HL-60 (cell line): ENCODE measurements around the gene SYNGR3.

ENCODE experiments used
- GABPA ChIP-seq: IDR thresholded peaks from 2 replicates; pipeline ENCODE4 v1.6.1; 2012; ENCODE audit warnings: low read depth
- POLR2AphosphoS5 ChIP-seq: IDR thresholded peaks from 2 replicates; pipeline ENCODE4 v1.6.1; 2012; ENCODE audit warnings: low read depth
- SPI1 ChIP-seq: IDR thresholded peaks from 2 replicates; pipeline ENCODE4 v1.6.1; 2012; ENCODE audit warnings: low read depth, mild to moderate bottlenecking, borderline replicate concordance
- TF ChIP-seq, protein P1 (sequence below): IDR thresholded peaks from one replicate; pipeline ENCODE4 v1.5.1; 2011; ENCODE audit warnings: low read length, control low read depth, inconsistent platforms; ENCODE audit not compliant: insufficient read depth
- TF ChIP-seq, protein P2 (sequence below): IDR thresholded peaks from 2 replicates; pipeline ENCODE4 v1.6.1; 2012; ENCODE audit warnings: low read depth; ENCODE audit not compliant: insufficient replicate concordance

DNA sequence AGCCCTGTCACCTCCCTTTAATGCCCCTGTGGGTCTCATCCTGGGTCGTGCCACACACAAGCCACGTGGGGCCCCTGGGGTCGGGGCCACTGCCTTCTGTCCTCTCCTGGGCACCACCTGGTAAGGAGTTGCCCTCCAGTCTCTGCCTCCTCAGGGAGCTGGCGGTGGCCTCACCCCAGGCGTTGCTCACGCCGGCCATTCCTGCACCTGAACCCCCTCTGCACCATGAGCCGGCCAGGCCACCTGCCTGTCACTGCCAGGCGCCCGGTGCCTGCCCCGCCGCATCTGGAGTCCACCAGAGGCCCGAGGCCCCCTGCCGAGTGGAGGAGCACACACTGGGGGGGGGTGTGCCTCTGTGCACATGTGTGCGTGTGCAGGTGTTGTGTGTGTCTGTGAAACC lies 47.3 kb downstream of the SYNGR3 start:
- TF ChIP-seq, protein P1, sequence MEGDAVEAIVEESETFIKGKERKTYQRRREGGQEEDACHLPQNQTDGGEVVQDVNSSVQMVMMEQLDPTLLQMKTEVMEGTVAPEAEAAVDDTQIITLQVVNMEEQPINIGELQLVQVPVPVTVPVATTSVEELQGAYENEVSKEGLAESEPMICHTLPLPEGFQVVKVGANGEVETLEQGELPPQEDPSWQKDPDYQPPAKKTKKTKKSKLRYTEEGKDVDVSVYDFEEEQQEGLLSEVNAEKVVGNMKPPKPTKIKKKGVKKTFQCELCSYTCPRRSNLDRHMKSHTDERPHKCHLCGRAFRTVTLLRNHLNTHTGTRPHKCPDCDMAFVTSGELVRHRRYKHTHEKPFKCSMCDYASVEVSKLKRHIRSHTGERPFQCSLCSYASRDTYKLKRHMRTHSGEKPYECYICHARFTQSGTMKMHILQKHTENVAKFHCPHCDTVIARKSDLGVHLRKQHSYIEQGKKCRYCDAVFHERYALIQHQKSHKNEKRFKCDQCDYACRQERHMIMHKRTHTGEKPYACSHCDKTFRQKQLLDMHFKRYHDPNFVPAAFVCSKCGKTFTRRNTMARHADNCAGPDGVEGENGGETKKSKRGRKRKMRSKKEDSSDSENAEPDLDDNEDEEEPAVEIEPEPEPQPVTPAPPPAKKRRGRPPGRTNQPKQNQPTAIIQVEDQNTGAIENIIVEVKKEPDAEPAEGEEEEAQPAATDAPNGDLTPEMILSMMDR: no peak
- TF ChIP-seq POLR2AphosphoS5: no peak
- no peak for TF ChIP-seq GABPA
- TF ChIP-seq, protein P2, sequence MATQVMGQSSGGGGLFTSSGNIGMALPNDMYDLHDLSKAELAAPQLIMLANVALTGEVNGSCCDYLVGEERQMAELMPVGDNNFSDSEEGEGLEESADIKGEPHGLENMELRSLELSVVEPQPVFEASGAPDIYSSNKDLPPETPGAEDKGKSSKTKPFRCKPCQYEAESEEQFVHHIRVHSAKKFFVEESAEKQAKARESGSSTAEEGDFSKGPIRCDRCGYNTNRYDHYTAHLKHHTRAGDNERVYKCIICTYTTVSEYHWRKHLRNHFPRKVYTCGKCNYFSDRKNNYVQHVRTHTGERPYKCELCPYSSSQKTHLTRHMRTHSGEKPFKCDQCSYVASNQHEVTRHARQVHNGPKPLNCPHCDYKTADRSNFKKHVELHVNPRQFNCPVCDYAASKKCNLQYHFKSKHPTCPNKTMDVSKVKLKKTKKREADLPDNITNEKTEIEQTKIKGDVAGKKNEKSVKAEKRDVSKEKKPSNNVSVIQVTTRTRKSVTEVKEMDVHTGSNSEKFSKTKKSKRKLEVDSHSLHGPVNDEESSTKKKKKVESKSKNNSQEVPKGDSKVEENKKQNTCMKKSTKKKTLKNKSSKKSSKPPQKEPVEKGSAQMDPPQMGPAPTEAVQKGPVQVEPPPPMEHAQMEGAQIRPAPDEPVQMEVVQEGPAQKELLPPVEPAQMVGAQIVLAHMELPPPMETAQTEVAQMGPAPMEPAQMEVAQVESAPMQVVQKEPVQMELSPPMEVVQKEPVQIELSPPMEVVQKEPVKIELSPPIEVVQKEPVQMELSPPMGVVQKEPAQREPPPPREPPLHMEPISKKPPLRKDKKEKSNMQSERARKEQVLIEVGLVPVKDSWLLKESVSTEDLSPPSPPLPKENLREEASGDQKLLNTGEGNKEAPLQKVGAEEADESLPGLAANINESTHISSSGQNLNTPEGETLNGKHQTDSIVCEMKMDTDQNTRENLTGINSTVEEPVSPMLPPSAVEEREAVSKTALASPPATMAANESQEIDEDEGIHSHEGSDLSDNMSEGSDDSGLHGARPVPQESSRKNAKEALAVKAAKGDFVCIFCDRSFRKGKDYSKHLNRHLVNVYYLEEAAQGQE: no peak
- no peak for TF ChIP-seq SPI1
